GM23338 (cell line): ENCODE data around the gene SLC25A12. TPM values are rescaled to one million over a fixed set of nuclear protein-coding genes. Genes with fewer than 3 reads are reported as not detected.
A peak's percentile ranks its signal among the peaks of the same experiment; 100 is the strongest.
"Not testable (repeated sequence)": the region's sequence is repeated elsewhere in the genome, so short reads cannot be mapped to it uniquely, and the experiment has no call there.

Source experiments
- ATAC-seq: fragments of 200-7000 bp; cut with Tn5 transposase; 3 replicates; pipeline ENCODE4 v1.9.1; 2020
- DNase-seq: peaks from one replicate; pipeline ENCODE4 v3.0.0-alpha.2; 2015; ENCODE audit warnings: low spot score
- H2AFZ ChIP-seq: fragments of 200-600 bp; sonication (generic); 2 replicates; pipeline ENCODE4 v1.8.0; 2016; ENCODE audit warnings: antibody characterized with exemption, mild to moderate bottlenecking, moderate library complexity
- H3F3A ChIP-seq: fragments of 200-600 bp; sonication (generic); replicated peaks from 2 replicates; pipeline ENCODE4 v1.8.0; 2017; ENCODE audit warnings: antibody characterized with exemption, mixed run types, low read depth
- H3K27ac ChIP-seq: fragments of 200-600 bp; sonication (generic); 2 replicates; pipeline ENCODE4 v1.6.1; 2016; ENCODE audit warnings: low read depth
- H3K27me3 ChIP-seq: fragments of 200-600 bp; sonication (generic); 2 replicates; pipeline ENCODE4 v1.8.0; 2016; ENCODE audit warnings: mild to moderate bottlenecking, mixed run types, moderate library complexity; ENCODE audit not compliant: insufficient read depth
- H3K36me3 ChIP-seq: fragments of 200-600 bp; sonication (generic); 2 replicates; pipeline ENCODE4 v1.8.0; 2016; ENCODE audit warnings: mild to moderate bottlenecking; ENCODE audit not compliant: insufficient read depth
- H3K4me1 ChIP-seq: fragments of 200-600 bp; sonication (generic); 2 replicates; pipeline ENCODE4 v1.8.0; 2016; ENCODE audit warnings: mild to moderate bottlenecking, moderate library complexity; ENCODE audit not compliant: insufficient read depth
- H3K4me2 ChIP-seq: fragments of 200-600 bp; sonication (generic); 2 replicates; pipeline ENCODE4 v1.7.1; 2017; ENCODE audit warnings: mixed run types
- H3K4me3 ChIP-seq: fragments of 200-600 bp; sonication (generic); 2 replicates; pipeline ENCODE4 v1.6.1; 2016; ENCODE audit warnings: mixed run types
- H3K79me2 ChIP-seq: fragments of 200-600 bp; sonication (generic); replicated peaks from 2 replicates; pipeline ENCODE4 v1.8.0; 2017; ENCODE audit warnings: mild to moderate bottlenecking; ENCODE audit not compliant: insufficient read depth
- H3K9me2 ChIP-seq: fragments of 200-600 bp; sonication (generic); 2 replicates; pipeline ENCODE4 v1.8.0; 2017; ENCODE audit not compliant: insufficient read depth
- H4K20me1 ChIP-seq: fragments of 200-600 bp; sonication (generic); replicated peaks from 2 replicates; pipeline ENCODE4 v1.8.0; 2017; ENCODE audit warnings: mild to moderate bottlenecking; ENCODE audit not compliant: insufficient read depth
- H3K27ac Mint-ChIP-seq: 2 replicates; pipeline ENCODE4 v1.8.0; 2020; ENCODE audit warnings: inconsistent platforms, mild to moderate bottlenecking, moderate library complexity, mixed read lengths
- H3K27me3 Mint-ChIP-seq: 3 replicates; pipeline ENCODE4 v1.8.0; 2022; ENCODE audit warnings: low read depth, mild to moderate bottlenecking, moderate library complexity, mixed read lengths, inconsistent platforms; ENCODE audit not compliant: insufficient read depth, poor library complexity
- H3K36me3 Mint-ChIP-seq: 3 replicates; pipeline ENCODE4 v1.8.0; 2021; ENCODE audit warnings: low read depth, mild to moderate bottlenecking, inconsistent platforms, moderate library complexity, mixed read lengths
- H3K4me1 Mint-ChIP-seq: 3 replicates; pipeline ENCODE4 v1.8.0; 2020; ENCODE audit warnings: mild to moderate bottlenecking, inconsistent platforms, mixed read lengths
- H3K4me3 Mint-ChIP-seq: 3 replicates; pipeline ENCODE4 v1.8.0; 2021; ENCODE audit warnings: moderate library complexity, mild to moderate bottlenecking, inconsistent platforms, mixed read lengths
- H3K9me3 Mint-ChIP-seq: 3 replicates; pipeline ENCODE4 v1.8.0; 2020; ENCODE audit warnings: moderate library complexity, mild to moderate bottlenecking, inconsistent platforms, mixed read lengths
- CREB1 ChIP-seq: fragments of 250-450 bp; sonication (Bioruptor Pico); IDR thresholded peaks from 2 replicates; pipeline ENCODE4 v1.5.0; 2020; ENCODE audit warnings: low read depth, mild to moderate bottlenecking, moderate library complexity
- ETS1 ChIP-seq: IDR thresholded peaks from 2 replicates; pipeline ENCODE4 v1.6.1; 2016; ENCODE audit warnings: antibody characterized with exemption
- EZH2 ChIP-seq: fragments of 200-600 bp; sonication (generic); IDR thresholded peaks from one replicate; pipeline ENCODE4 v1.8.0; 2017; ENCODE audit warnings: antibody characterized with exemption, mild to moderate bottlenecking, low read depth; ENCODE audit not compliant: unreplicated experiment
- EZH2phosphoT487 ChIP-seq: fragments of 200-600 bp; sonication (generic); IDR thresholded peaks from one replicate; pipeline ENCODE4 v1.8.1; 2018; ENCODE audit warnings: antibody characterized with exemption; ENCODE audit not compliant: unreplicated experiment
- JUNB ChIP-seq: IDR thresholded peaks from one replicate; pipeline ENCODE4 v1.6.1; 2016; ENCODE audit warnings: antibody characterized with exemption; ENCODE audit not compliant: unreplicated experiment
- NANOG ChIP-seq: IDR thresholded peaks from 2 replicates; pipeline ENCODE4 v1.6.1; 2016; ENCODE audit warnings: antibody characterized with exemption, borderline replicate concordance
- POLR2AphosphoS5 ChIP-seq: IDR thresholded peaks from 2 replicates; pipeline ENCODE4 v1.6.1; 2016; ENCODE audit warnings: antibody characterized with exemption, low read depth
- REST ChIP-seq: IDR thresholded peaks from one replicate; pipeline ENCODE4 v1.6.1; 2018; ENCODE audit warnings: antibody characterized with exemption; ENCODE audit not compliant: unreplicated experiment
- STAT1 ChIP-seq: IDR thresholded peaks from one replicate; pipeline ENCODE4 v1.6.1; 2016; ENCODE audit warnings: antibody characterized with exemption; ENCODE audit not compliant: unreplicated experiment
- ZNF462 ChIP-seq: fragments of 250-450 bp; sonication (Bioruptor Pico); IDR thresholded peaks from 2 replicates; pipeline ENCODE4 v1.5.0; 2020; ENCODE audit warnings: mild to moderate bottlenecking, moderate library complexity
- polyA plus RNA-seq: library from polyadenylated mRNA; unstranded; fragments of >200 nt; fragmentation: Nextera tagmentation; extraction: Ambion mirVana; gene quantifications from 2 replicates; pipeline ENCODE4 v1.2.1, GENCODE V29; 2016
- total RNA-seq: library from RNA; depleted of rRNA; stranded (reverse); fragments of >200 nt; shearing (Covaris generic); gene quantifications from 2 replicates; pipeline ENCODE4 v1.2.3, GENCODE V29; 2014

SLC25A12 gene
- total and polyA plus RNA-seq, 2 experiments from 2014 or later: 4.8 to 14.8 TPM

GRCh38 chr2:171899623-171900282 lies 5.7 kb upstream of the SLC25A12 start:
- H3K27ac ChIP-seq, H3K4me1 ChIP-seq, H3K36me3 Mint-ChIP-seq, H3K4me1 Mint-ChIP-seq, H3F3A ChIP-seq, H3K27ac Mint-ChIP-seq, H3K4me2 ChIP-seq, H4K20me1 ChIP-seq, H3K27me3 ChIP-seq, DNase-seq, ATAC-seq, H3K9me2 ChIP-seq, H3K79me2 ChIP-seq, H3K4me3 ChIP-seq, H3K27me3 Mint-ChIP-seq, H3K36me3 ChIP-seq, H3K4me3 Mint-ChIP-seq, H2AFZ ChIP-seq: not testable (repeated sequence)
- H3K9me3 Mint-ChIP-seq: peaks cover 18% of the 10 kb centered on the region

GRCh38 chr2:171895786-171896185 lies 1.7 kb upstream of the SLC25A12 start:
- no peak for DNase-seq
- Histone ChIP-seq H3K79me2 (no peaks in the 10 kb centered on the region), H3K4me1 (peaks cover 4% of the 10 kb centered on the region; the same call in 1 of the 2 replicates), H3K27ac (no peak overlapping the region), H4K20me1 (no peaks in the 10 kb centered on the region), H3K27me3 (no peaks in the 10 kb centered on the region), H2AFZ (peak overlapping the region; percentile 98; the same call in 1 of the 2 replicates), H3F3A (no peaks in the 10 kb centered on the region), H3K36me3 (no peaks in the 10 kb centered on the region; the same call in 1 of the 2 replicates), H3K4me2 (no peak overlapping the region), H3K9me2 (no peaks in the 10 kb centered on the region), H3K4me3 (no peak overlapping the region)
- no peak for ATAC-seq
- no peak for TF ChIP-seq NANOG
- TF ChIP-seq EZH2: no peak
- TF ChIP-seq ETS1: no peak
- no peak for TF ChIP-seq JUNB
- no peak for TF ChIP-seq REST
- no peak for TF ChIP-seq ZNF462
- no peak for TF ChIP-seq STAT1
- TF ChIP-seq CREB1 (CRISPR knock-in tag): no peak
- TF ChIP-seq POLR2AphosphoS5: no peak
- TF ChIP-seq EZH2phosphoT487: no peak
- H3K27ac Mint-ChIP-seq: no peak overlapping the region
- peaks cover 5% of the 10 kb centered on the region for H3K27me3 Mint-ChIP-seq
- no peak overlapping the region for H3K4me3 Mint-ChIP-seq
- peaks cover 15% of the 10 kb centered on the region for H3K4me1 Mint-ChIP-seq
- peaks cover 10% of the 10 kb centered on the region; the same call in 2 of the 3 replicates for H3K36me3 Mint-ChIP-seq
- H3K9me3 Mint-ChIP-seq: peaks cover 18% of the 10 kb centered on the region
